HepG2 (cell line): ENCODE measurements around the gene IRAK2. TPM values are rescaled to one million over a fixed set of nuclear protein-coding genes. Genes with fewer than 3 reads are reported as not detected.
A peak's percentile ranks its signal among the peaks of the same experiment; 100 is the strongest.

ENCODE experiments used
- ASH2L ChIP-seq: fragments of 300-600, 200-600 bp; sonication (generic); IDR thresholded peaks from 2 replicates; pipeline ENCODE4 v1.7.0; 2017; ENCODE audit warnings: low read depth, mild to moderate bottlenecking, moderate library complexity, mixed read lengths, low read length; ENCODE audit not compliant: insufficient read length
- HBP1 ChIP-seq: IDR thresholded peaks from 2 replicates; pipeline ENCODE4 v1.6.1; 2016; ENCODE audit warnings: low read depth, control low read depth
- LCORL ChIP-seq, 2 experiments: fragments of 450-650 bp in 1 of 2; sonication (generic) in 1 of 2; formaldehyde crosslinking in 1 of 2; IDR thresholded peaks; 2 replicates each; pipeline versions ENCODE4 v1.5.0 to v1.6.1; 2017 to 2020; ENCODE audit warnings: antibody characterized with exemption in 1 of 2, missing genetic modification reagents in 1 of 2
- NR2F2 ChIP-seq: IDR thresholded peaks from 2 replicates; pipeline ENCODE4 v1.6.1; 2012; ENCODE audit warnings: low read depth, inconsistent platforms, borderline replicate concordance
- NR3C1 ChIP-seq: sonication (generic); formaldehyde crosslinking; IDR thresholded peaks from 2 replicates; pipeline ENCODE4 v1.4.0; 2020; ENCODE audit warnings: missing genetic modification reagents
- POLR2A ChIP-seq, 2 experiments: IDR thresholded peaks; 2 replicates each; pipeline ENCODE4 v1.6.1; 2011; ENCODE audit warnings: low read depth in 2 of 2, low read length in 2 of 2, mild to moderate bottlenecking in 1 of 2, moderate library complexity in 1 of 2; ENCODE audit not compliant: insufficient read depth in 1 of 2
- THRA ChIP-seq: sonication (generic); formaldehyde crosslinking; IDR thresholded peaks from 2 replicates; pipeline ENCODE4 v1.4.0; 2020; ENCODE audit warnings: missing genetic modification reagents, borderline replicate concordance
- ZBTB46 ChIP-seq: sonication (generic); formaldehyde crosslinking; IDR thresholded peaks from 2 replicates; pipeline ENCODE4 v1.4.0; 2020; ENCODE audit warnings: mild to moderate bottlenecking, missing genetic modification reagents, borderline replicate concordance
- ZNF207 ChIP-seq: fragments of 450-650 bp; IDR thresholded peaks from 2 replicates; pipeline ENCODE4 v1.6.1; 2016; ENCODE audit warnings: antibody characterized with exemption, borderline replicate concordance
- ZNF24 ChIP-seq: fragments of 450-650 bp; IDR thresholded peaks from 2 replicates; pipeline ENCODE4 v1.6.1; 2017; ENCODE audit warnings: antibody characterized with exemption, mild to moderate bottlenecking
- ZNF292 ChIP-seq: sonication (generic); formaldehyde crosslinking; IDR thresholded peaks from 2 replicates; pipeline ENCODE4 v1.8.1; 2022; ENCODE audit warnings: mild to moderate bottlenecking, low read depth, missing genetic modification reagents, borderline replicate concordance
- ZNF574 ChIP-seq: sonication (generic); formaldehyde crosslinking; IDR thresholded peaks from 2 replicates; pipeline ENCODE4 v1.4.0; 2020; ENCODE audit warnings: missing genetic modification reagents
- ZNF598 ChIP-seq: sonication (generic); formaldehyde crosslinking; IDR thresholded peaks from 2 replicates; pipeline ENCODE4 v1.5.1; 2020; ENCODE audit warnings: mild to moderate bottlenecking, missing genetic modification reagents, borderline replicate concordance
- ZNF710 ChIP-seq: sonication (generic); formaldehyde crosslinking; IDR thresholded peaks from 2 replicates; pipeline ENCODE4 v1.5.0; 2020; ENCODE audit warnings: mild to moderate bottlenecking, missing genetic modification reagents, borderline replicate concordance
- ZNF773 ChIP-seq: sonication (generic); formaldehyde crosslinking; IDR thresholded peaks from 2 replicates; pipeline ENCODE4 v1.4.0; 2020; ENCODE audit warnings: missing genetic modification reagents, borderline replicate concordance
- ZNF777 ChIP-seq: sonication (generic); formaldehyde crosslinking; IDR thresholded peaks from 2 replicates; pipeline ENCODE4 v1.4.0; 2020; ENCODE audit warnings: missing genetic modification reagents
- polyA plus RNA-seq, 8 experiments: library from polyadenylated mRNA; depleted of rRNA in 3 of 8; stranded (reverse) in 7 of 8; unstranded in 1 of 8; fragments of >200 nt; fragmentation: Illumina TruSeq in 4 of 8; extraction: Trizol in 4 of 8; gene quantifications; 2 replicates each; pipeline versions ENCODE4 v1.2.1 to v1.2.3, GENCODE V29; 2011 to 2016; ENCODE audit warnings: low read depth in 4 of 8, missing spikeins in 1 of 8, mixed read lengths in 1 of 8; ENCODE audit not compliant: insufficient read depth in 1 of 8
- total RNA-seq, 5 experiments: library from RNA; depleted of rRNA; stranded (reverse); fragments of >200 nt; fragmentation: Illumina TruSeq; extraction: Trizol; gene quantifications; 2 replicates each; pipeline ENCODE4 v1.2.3, GENCODE V29; 2016; ENCODE audit warnings: low read depth in 1 of 5

Gene IRAK2
- total and polyA plus RNA-seq, 2 of the 13 experiments (the other 11 are each of a cell fraction or from before 2014, with no cell fraction given), result 13.1 to 23.3 TPM

- peak; percentile 96 for TF ChIP-seq THRA (CRISPR knock-in tag)
- TF ChIP-seq ZBTB46 (CRISPR knock-in tag), result no peak
- TF ChIP-seq ZNF292, result 0 out of 2 replicates have a peak, but pooled peaks have one; percentile 27
- TF ChIP-seq ZNF574 (CRISPR knock-in tag), result peak; percentile 26; the same call in 1 of the 2 replicates
- no peak for TF ChIP-seq ZNF207
- TF ChIP-seq ASH2L, result peak; percentile 22
- TF ChIP-seq LCORL (IDR thresholded peaks at IDR 0.05), result no peak
- 0 out of 2 replicates have a peak, but pooled peaks have one; percentile 43 for TF ChIP-seq LCORL (CRISPR knock-in tag; IDR thresholded peaks at IDR 0.05)
- TF ChIP-seq POLR2A (IDR thresholded peaks at IDR 0.05; ENCODE audit: insufficient read depth in 1 of 2, low read depth in 2 of 2, low read length in 2 of 2), result no peak
- TF ChIP-seq ZNF710, result peak; percentile 92
- no peak for TF ChIP-seq NR3C1
- TF ChIP-seq ZNF777 (CRISPR knock-in tag), result no peak
- 0 out of 2 replicates have a peak, but pooled peaks have one; percentile 11 for TF ChIP-seq ZNF24
- TF ChIP-seq NR2F2, result peak; percentile 70
- no peak for TF ChIP-seq ZNF773
- TF ChIP-seq ZNF598, result no peak
- 0 out of 2 replicates have a peak, but pooled peaks have one; percentile 27 for TF ChIP-seq HBP1 (CRISPR knock-in tag)
These were observed 59.2 kb downstream of the IRAK2 start (continued) for GRCh38 chr3:10223676-10224639.
